CD4-positive, alpha-beta T cell treated with Interleukin-4 for 4 hours (primary cell): ENCODE results near the gene SVBP.
"Not testable (repeated sequence)": the region's sequence is repeated elsewhere in the genome, so short reads cannot be mapped to it uniquely, and the experiment has no call there.

Experiments used
- DNase-seq: peaks from one replicate; pipeline ENCODE4 v3.0.0-alpha.2; 2020

SVBP gene

GRCh38 chr1:42816585-42817439, at the start of gene SVBP, which contains the start of gene ERMAP:
TSS of gene SVBP (minus strand) at chr1:42817397. CDS start at chr1:42816544, 853 bp downstream.
TSS of gene ERMAP (plus strand) at chr1:42817122. CDS start at chr1:42830449, 13,327 bp downstream.
- DNase-seq = peak; percentile 89

- DNase-seq = no peak
These were observed 49.4 kb upstream of the SVBP start for GRCh38 chr1:42866549-42866948.

DNA sequence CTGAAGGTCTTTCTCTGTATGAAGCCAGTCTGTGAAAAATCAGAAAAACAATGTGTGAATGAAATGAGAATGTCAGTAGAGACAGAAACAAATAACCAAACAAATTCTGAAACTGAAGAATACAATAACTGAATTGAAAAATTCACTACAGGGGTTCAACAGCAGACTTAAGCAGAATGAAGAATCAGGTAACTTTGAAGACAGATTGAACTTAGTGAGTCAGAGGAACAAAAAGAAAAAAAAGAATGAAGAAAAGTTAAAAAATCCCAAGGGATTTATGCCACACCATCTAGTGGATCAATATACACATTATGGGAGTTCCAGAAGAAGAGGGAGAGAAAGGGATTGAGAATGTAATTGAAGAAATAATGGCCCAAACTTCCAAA, 43.8 kb upstream of the SVBP start:
- DNase-seq = no peak

DNA sequence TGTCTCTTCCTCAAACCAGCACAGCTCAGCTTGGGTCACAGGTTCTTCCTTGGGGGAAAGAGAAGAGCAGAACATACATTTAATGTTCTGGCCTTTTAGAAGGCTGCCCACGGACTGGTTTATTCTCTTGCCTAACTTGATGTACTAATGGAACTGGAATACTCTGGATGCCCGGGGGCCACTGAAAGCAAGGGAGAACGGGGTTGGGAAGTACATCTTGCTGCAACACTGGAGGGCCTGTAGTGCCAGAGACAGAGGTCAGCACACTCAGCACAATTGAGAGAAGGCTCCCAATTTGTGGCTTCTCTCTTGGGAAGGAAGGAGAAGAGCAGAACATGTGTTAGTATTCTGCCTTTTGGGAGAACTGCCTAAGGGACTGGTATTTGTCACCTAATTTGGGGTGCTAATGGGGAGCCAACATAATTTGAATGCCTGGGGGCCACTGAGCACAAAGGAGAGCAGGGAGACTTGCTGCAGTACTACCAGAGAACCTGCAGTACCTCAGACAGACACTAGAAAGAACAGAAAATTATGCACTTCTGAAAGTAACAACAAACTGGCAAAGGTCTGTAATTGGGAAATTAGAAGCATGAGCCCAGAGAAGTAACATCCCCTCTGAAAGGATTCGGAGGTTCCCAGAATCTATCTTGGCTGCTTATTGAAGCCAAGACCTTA, 43.3 kb upstream of the SVBP start:
- no peak for DNase-seq

- DNase-seq = not testable (repeated sequence)
These were observed 42.2 kb upstream of the SVBP start for GRCh38 chr1:42859366-42859765.

GRCh38 chr1:42856554-42856953, 39.4 kb upstream of the SVBP start:
- DNase-seq = not testable (repeated sequence)

GRCh38 chr1:42853116-42853884, 36.1 kb upstream of the SVBP start:
- DNase-seq = no peak

GRCh38 chr1:42852608-42852980, 35.4 kb upstream of the SVBP start:
- no peak for DNase-seq

DNA sequence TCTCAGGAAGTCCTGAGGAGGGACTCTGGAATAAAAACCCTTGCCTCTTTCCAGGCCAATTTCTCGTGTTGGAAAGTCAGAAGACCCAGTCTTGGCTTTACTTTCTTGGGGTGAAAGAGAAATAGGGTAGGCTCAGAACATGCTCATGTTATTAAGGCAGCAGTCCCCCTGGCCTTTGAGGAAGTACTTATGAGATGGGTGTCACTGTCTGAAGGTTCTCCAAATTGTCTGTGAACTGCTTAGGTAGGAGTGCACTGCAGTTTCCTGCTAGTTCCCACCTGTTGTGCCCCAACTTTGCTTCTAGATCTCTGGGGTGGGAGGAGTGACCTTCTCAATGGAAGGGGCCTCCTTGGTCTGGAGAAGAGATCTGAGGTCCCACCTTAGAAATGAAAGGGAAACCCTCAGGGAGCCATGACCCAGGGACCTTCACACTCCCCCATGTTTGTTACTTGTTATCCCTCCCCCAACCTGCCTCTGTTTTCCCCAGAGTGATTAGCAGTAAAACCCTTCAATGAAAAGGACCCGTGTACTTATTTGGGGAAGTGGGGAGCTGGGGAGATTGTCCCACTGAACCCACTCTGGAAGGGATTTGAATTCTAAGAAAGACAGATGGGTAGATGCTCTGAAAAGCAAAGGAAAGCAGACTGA, 34.9 kb upstream of the SVBP start:
- no peak for DNase-seq

- no peak for DNase-seq
These were observed 34.2 kb upstream of the SVBP start for GRCh38 chr1:42851420-42851819.

DNA sequence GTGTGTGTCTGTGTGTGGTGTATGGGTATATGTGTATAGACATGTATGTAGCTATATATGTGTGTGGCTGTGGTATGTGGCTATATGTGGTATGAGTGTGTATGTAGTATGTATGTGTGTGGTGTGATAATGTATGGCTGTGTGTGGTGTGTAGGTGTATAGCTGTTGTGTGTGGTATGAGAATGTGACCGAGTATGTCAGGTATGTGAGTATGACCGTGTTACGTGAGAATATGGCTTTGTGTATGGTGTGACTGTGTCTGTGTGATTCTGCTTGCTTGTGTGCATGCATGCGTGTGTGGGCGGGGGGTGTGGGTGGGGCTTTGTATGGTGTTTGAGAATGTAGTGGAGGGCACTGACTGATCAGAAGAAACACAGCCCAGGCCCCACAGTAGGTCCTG, 32.7 kb upstream of the SVBP start:
- no peak for DNase-seq

GRCh38 chr1:42848823-42849537, 31.8 kb upstream of the SVBP start:
- DNase-seq = no peak

DNA sequence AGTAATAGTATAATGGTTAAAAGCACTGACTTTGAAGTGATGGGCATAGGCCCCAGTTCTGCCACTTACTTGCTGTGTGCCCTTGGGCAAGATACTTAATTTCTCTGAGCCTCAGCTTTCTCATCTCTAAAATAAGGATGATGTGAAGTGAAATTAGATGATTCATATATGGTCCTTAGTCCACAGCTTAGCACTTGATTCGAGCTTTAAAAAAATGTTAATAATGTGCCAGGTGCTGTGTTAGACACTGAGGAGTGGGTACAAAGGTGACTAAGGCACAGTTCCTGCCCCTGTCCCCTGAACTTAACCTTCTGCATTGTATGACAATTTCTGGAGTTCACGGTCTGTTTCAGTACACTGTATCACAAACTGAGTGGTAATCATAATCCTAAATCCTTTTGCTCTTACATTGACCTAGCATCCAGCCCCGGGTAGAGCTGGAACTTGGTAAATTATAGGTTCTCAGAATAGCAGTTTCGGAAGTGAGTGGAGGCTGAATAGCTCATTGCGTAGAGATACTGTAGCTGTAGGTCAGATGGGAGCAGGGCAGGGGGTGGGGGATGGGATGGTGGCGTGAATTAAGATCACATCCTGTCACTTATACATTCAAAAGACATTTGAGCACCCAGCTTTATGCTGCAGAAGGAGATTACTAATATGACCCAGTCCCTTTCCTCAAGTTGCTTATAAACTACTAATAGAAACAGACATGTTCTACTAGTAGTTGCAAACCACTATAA, 30.7 kb upstream of the SVBP start:
- no peak for DNase-seq

DNA sequence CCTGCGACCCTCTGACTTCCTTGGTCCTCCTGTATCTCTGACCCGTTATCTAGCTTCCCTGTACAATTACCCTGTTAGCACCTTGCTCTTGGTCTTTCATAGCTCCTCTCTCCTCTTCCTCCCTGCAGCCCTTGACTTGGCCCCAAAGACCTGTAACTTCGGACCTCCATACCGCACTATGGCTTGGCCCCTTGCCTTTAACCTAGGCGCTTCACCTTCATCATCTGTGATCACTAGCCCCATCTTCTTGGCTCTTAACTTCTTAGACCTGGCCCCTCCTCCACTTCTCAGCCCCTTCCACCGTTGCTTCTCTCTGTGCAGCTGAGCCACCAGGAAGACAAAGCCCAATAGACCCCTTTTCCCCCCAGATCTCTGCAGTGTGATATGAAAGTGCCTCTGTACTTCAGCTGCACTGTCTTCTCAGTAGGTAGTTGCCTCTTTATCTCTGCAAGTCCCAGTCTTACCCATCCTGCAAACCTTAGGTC, 30.0 kb upstream of the SVBP start:
- DNase-seq = no peak

GRCh38 chr1:42846257-42847110, 29.3 kb upstream of the SVBP start, which contains the start of gene ZNF691:
TSS of gene ZNF691 (plus strand) at chr1:42846613. CDS start at chr1:42849659, 3,046 bp downstream.
- DNase-seq = peak; percentile 95

DNA sequence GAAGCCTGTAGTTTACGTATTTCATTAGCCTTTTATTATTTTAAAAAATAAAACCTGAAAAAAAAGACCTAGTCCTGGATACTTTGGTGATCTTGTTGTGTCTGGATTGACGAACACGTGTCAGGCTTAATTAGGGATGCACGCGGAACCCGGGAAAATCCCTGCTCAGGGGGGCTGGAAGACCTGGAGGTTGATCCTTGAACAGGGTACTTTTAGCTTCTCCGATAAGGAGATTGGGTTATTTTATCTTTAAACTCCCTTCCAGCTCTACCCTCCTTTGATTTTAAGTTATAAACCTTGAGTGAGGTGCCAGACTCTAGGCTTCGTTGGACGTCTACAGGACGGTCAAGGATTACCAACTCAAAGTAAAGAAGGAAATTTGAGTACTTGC, 28.7 kb upstream of the SVBP start:
- no peak for DNase-seq

- DNase-seq = no peak
These were observed 28.0 kb upstream of the SVBP start for GRCh38 chr1:42845193-42845592.

- DNase-seq = no peak
These were observed 27.5 kb upstream of the SVBP start for GRCh38 chr1:42844592-42845140.

- DNase-seq = no peak
These were observed 24.4 kb upstream of the SVBP start for GRCh38 chr1:42841440-42842147.
